KMS-11 (cell line): ENCODE measurements around the gene FBXO41.

Experiments used
- H2AFZ ChIP-seq: fragments of 200-600 bp; sonication (generic); 2 replicates; pipeline ENCODE4 v1.6.1; 2016; ENCODE audit warnings: antibody characterized with exemption, mixed run types, low read depth
- H3K27ac ChIP-seq: fragments of 200-600 bp; sonication (generic); 2 replicates; pipeline ENCODE4 v1.6.1; 2016; ENCODE audit warnings: mild to moderate bottlenecking, mixed run types
- H3K27me3 ChIP-seq: fragments of 200-600 bp; sonication (generic); 2 replicates; pipeline ENCODE4 v1.6.1; 2017; ENCODE audit warnings: mild to moderate bottlenecking, low read depth, mixed run types, moderate library complexity; ENCODE audit not compliant: insufficient read depth
- H3K36me3 ChIP-seq: fragments of 200-600 bp; sonication (generic); 2 replicates; pipeline ENCODE4 v1.6.1; 2017; ENCODE audit warnings: mild to moderate bottlenecking, mixed run types; ENCODE audit not compliant: insufficient read depth
- H3K4me1 ChIP-seq: fragments of 200-600 bp; sonication (generic); 2 replicates; pipeline ENCODE4 v1.6.1; 2016; ENCODE audit warnings: mild to moderate bottlenecking, low read depth, mixed run types; ENCODE audit not compliant: poor library complexity, severe bottlenecking
- H3K4me2 ChIP-seq: fragments of 200-600 bp; sonication (generic); 2 replicates; pipeline ENCODE4 v1.7.0; 2016; ENCODE audit warnings: mild to moderate bottlenecking, mixed run types
- H3K4me3 ChIP-seq: fragments of 200-600 bp; sonication (generic); IDR thresholded peaks from 2 replicates; pipeline ENCODE4 v1.6.1; 2017; ENCODE audit warnings: low read depth, low read length, mixed read lengths; ENCODE audit not compliant: insufficient read depth
- H3K79me2 ChIP-seq: fragments of 200-600 bp; sonication (generic); 2 replicates; pipeline ENCODE4 v1.6.1; 2016; ENCODE audit warnings: low read depth, mixed run types; ENCODE audit not compliant: insufficient read depth
- H3K9ac ChIP-seq: fragments of 200-600 bp; sonication (generic); 2 replicates; pipeline ENCODE4 v1.6.1; 2016; ENCODE audit warnings: mild to moderate bottlenecking, mixed run types
- H4K20me1 ChIP-seq: fragments of 200-600 bp; sonication (generic); 2 replicates; pipeline ENCODE4 v1.6.1; 2016; ENCODE audit warnings: mild to moderate bottlenecking, mixed run types; ENCODE audit not compliant: insufficient read depth
- TF ChIP-seq, protein P1 (sequence below): fragments of 200-600 bp; sonication (generic); conservative IDR thresholded peaks from 2 replicates; pipeline ENCODE4 v1.6.1; 2017; ENCODE audit warnings: low read depth, mild to moderate bottlenecking, antibody characterized with exemption, low read length, moderate library complexity, mixed read lengths

Gene FBXO41

GRCh38 chr2:73284296-73285158, at the start of gene FBXO41:
FBXO41 (minus strand) TSS chr2:73284478; CDS start chr2:73269630, 14,848 bp downstream.
- Histone ChIP-seq H2AFZ (peak within 1 kb of the TSS; percentile 42), H3K36me3 (no peaks in the 10 kb centered on the region), H3K4me2 (peak within 1 kb of the TSS; percentile 85), H4K20me1 (peaks cover 6% of the 10 kb centered on the region; the same call in 1 of the 2 replicates), H3K79me2 (peaks cover 42% of the 10 kb centered on the region), H3K27ac (peak within 1 kb of the TSS; percentile 60), H3K4me1 (peaks cover 15% of the 10 kb centered on the region), H3K9ac (peak within 1 kb of the TSS; percentile 77), H3K27me3 (no peaks in the 10 kb centered on the region), H3K4me3 (peak within 1 kb of the TSS; percentile 80)
- TF ChIP-seq, protein P1, sequence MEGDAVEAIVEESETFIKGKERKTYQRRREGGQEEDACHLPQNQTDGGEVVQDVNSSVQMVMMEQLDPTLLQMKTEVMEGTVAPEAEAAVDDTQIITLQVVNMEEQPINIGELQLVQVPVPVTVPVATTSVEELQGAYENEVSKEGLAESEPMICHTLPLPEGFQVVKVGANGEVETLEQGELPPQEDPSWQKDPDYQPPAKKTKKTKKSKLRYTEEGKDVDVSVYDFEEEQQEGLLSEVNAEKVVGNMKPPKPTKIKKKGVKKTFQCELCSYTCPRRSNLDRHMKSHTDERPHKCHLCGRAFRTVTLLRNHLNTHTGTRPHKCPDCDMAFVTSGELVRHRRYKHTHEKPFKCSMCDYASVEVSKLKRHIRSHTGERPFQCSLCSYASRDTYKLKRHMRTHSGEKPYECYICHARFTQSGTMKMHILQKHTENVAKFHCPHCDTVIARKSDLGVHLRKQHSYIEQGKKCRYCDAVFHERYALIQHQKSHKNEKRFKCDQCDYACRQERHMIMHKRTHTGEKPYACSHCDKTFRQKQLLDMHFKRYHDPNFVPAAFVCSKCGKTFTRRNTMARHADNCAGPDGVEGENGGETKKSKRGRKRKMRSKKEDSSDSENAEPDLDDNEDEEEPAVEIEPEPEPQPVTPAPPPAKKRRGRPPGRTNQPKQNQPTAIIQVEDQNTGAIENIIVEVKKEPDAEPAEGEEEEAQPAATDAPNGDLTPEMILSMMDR, result no peak

DNA sequence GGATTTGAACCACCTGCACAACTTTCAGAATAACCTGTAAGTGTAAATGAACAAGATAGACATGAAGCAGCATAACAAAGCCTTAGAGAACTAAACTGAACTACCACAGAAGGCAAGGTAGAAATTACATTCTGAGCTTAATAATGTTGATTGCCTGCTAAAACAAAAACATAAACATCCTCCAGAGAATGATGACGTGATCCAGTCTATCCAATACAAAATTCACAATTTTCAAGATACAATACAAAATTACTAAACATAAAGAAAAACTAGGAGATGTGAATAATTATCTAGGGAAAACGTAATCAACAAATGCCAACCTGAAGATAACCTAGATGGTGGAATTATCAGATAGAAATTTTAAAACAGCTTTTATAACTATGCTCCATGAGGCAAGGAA, 49.8 kb upstream of the FBXO41 start:
- no peak overlapping the region for H3K4me3 ChIP-seq
- no peak overlapping the region for H3K4me2 ChIP-seq
- H3K9ac ChIP-seq, result no peak overlapping the region
- no peaks in the 10 kb centered on the region for H3K36me3 ChIP-seq
- TF ChIP-seq, protein P1, result no peak
- H4K20me1 ChIP-seq, result no peaks in the 10 kb centered on the region
- H3K79me2 ChIP-seq, result no peaks in the 10 kb centered on the region
- H3K27me3 ChIP-seq, result no peaks in the 10 kb centered on the region
- H2AFZ ChIP-seq, result no peak overlapping the region
- no peaks in the 10 kb centered on the region for H3K4me1 ChIP-seq
- no peak overlapping the region for H3K27ac ChIP-seq

- TF ChIP-seq, protein P1, result no peak
- H3K36me3 ChIP-seq, result no peaks in the 10 kb centered on the region
- no peak overlapping the region for H3K4me3 ChIP-seq
- H3K27ac ChIP-seq, result no peak overlapping the region
- no peak overlapping the region for H3K4me2 ChIP-seq
- H3K79me2 ChIP-seq, result no peaks in the 10 kb centered on the region
- no peak overlapping the region for H2AFZ ChIP-seq
- no peaks in the 10 kb centered on the region for H3K4me1 ChIP-seq
- no peak overlapping the region for H3K9ac ChIP-seq
- H3K27me3 ChIP-seq, result no peaks in the 10 kb centered on the region
- no peaks in the 10 kb centered on the region for H4K20me1 ChIP-seq
Measured at GRCh38 chr2:73333564-73333963, 49.3 kb upstream of the FBXO41 start.

GRCh38 chr2:73324126-73324725, 39.9 kb upstream of the FBXO41 start:
- Histone ChIP-seq H4K20me1 (no peaks in the 10 kb centered on the region), H3K36me3 (no peaks in the 10 kb centered on the region), H3K79me2 (no peaks in the 10 kb centered on the region), H3K27ac (no peak overlapping the region), H3K27me3 (no peaks in the 10 kb centered on the region), H3K4me1 (no peaks in the 10 kb centered on the region), H3K4me3 (no peak overlapping the region), H3K9ac (no peak overlapping the region), H2AFZ (no peak overlapping the region), H3K4me2 (no peak overlapping the region)
- TF ChIP-seq, protein P1, result no peak
